Left hindlimb (tissue), 1 donor: ENCODE results near the gene P2RY8.
"Not testable (repeated sequence)": the region's sequence is repeated elsewhere in the genome, so short reads cannot be mapped to it uniquely, and the experiment has no call there.

ENCODE experiments used
- DNase-seq: peaks from one replicate; pipeline ENCODE4 v3.0.0-alpha.2; 2018

P2RY8 gene

DNA sequence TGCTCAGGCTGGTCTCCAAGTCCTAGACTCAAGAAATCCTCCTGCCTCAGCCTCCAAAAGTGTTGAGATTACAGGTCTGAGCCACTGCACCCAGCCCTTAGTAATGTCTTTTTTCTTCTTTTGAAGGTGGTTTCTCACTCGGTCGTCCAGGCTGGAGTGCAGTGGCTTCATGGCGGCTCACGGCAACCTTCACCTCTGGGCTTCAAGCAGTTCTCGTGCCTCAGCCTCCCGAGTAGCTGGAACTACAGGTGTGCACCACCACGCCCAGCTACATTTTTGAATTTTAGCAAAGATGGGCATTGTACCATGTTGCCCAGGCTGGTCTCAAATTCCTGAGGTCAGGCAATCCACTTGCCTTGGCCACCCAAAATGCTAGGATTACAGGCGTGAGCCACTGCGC is 52.0 kb downstream of the P2RY8 start:
- DNase-seq: no peak

DNA sequence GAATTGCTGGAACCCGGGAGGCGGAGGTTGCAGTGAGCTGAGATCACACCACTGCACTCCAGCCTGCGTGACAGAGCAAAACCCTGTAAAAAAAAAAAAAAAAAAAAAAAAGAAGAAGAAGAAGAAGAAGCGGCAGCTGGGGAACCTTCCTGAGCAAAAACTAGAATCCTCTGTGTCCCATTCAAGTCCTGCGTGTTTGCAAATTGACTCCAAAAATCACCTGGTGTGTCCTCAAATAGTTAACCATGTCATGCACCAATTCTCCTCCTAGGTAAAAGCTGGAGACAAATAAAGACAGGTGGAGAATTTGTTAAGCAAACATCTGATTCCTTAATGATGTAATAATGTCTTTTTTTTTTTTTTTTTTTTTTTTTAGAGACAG is 52.4 kb downstream of the P2RY8 start:
- DNase-seq: no peak

DNA sequence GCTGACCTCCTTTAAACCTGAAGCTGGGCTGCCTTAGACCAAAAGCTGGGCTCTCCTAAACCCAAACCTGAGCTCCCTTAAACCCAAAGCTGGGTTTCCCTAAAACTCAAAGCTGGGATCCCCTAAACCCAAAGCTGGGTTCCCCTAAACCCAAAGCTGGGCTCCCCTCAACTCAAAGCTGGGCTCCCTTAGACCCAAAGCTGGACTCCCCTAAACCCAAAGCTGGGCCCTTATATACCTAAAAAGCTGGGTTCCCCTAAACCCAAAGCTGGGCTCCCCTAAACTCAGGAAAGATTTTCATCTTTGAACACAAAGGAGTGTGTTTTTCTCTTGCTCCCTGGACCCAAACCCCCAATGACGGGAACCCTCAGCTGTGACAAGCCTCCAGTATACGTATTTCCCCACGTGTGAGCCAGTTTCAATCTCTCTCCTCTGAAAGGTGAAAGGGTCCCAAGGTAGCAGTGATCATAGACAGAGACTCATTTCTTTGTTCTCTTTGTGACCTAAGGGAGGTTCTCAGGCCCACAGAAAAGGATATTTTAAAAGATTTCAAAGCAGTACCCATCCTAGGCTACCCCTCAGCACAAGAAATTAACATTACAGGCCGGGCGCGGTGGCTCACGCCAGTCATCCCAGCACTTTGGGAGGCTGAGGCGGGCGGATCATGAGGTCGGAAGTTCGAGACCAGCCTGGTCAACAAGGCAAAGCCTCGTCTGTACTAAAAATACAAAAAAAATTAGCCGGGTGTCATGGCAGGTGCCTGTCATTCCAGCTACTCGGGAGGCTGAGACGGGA is 52.9 kb downstream of the P2RY8 start:
- no peak for DNase-seq

DNA sequence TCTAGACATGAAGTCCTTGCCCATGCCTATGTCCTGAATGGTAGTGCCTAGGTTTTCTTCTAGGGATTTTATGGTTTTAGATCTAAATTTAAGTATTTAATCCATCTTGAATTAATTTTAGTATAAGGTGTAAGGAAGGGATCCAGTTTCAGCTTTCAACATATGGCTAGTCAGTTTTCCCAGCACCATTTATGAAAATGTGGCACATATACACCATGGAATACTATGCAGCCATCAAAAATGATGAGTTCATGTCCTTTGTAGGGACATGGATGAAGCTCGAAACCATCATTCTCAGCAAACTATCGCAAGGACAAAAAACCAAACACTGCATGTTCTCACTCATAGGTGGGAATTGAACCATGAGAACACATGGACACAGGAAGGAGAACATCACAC is 54.5 kb downstream of the P2RY8 start:
- not testable (repeated sequence) for DNase-seq

DNA sequence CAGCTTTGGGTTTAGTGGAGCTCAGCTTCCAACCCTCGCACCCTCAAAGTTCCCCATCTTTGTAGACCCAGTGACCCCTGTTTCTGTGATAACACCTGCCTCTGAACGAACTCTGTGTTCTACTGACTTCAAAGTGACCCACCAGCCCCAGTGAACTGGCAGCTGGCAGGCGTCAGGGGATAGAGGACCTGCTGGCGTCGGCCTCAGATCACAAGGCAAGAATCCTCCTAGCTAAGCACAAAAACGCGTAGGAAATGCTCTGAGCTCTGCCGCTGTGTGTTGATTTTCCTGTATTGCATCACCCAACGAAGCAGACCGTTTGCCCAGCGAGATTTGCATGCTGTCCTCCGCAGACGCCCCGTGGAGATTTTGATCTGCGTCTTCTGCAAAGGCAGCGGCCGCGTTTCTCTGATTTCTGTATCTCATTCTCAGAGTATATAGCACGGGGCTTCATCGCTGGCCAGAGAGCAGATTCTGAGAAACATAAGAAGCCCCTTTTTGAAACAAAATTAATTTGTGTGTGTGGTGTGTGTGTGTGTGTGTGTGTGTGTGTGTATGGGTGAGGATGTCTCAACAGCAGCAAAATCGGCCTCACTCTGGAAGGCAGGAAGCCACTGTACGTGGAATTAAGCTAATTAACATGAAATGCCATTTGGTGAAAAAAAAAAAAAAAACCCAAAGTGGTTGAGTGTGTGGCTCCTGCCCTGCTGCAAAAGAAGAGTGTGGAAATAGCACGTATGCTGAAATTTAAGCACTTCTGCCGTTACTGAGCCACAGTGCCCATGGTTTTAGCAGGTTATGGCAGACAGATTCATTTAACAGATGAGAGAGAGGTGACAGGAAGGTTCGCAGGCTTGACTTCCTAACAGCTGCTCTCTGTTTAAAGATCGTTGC is 55.1 kb downstream of the P2RY8 start:
- no peak for DNase-seq

DNA sequence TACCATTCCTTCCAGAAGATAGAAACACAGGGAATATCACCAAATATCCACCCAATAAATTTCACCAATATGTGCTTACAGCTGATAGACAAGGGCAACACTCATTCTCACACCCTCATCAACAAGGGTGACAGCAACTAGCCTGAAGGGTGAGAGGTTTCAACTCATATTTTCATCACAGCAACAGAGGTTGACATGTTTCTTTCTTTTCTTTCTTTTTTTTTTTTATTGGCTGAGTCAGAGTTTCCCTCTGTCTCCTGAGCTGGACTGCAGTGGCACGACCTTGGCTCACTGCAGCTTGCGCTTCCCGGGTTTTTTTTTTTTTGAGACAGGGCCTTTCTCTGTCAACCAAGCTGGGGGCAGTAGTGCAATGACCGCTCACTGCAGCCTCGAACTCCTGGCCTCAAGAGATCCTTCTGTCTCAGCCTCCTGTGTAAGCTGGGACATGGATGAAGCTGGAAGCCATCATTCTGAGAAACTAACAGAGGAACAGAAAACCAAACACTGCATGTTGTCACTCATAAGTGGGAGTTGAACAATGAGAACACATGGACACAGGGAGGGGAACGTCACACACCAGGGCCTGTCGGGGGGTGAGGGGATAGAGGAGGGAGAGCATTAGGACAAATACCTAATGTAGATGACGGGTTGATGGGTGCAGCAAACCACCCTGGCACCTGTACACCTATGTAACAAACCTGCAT is 56.8 kb downstream of the P2RY8 start:
- no peak for DNase-seq

DNA sequence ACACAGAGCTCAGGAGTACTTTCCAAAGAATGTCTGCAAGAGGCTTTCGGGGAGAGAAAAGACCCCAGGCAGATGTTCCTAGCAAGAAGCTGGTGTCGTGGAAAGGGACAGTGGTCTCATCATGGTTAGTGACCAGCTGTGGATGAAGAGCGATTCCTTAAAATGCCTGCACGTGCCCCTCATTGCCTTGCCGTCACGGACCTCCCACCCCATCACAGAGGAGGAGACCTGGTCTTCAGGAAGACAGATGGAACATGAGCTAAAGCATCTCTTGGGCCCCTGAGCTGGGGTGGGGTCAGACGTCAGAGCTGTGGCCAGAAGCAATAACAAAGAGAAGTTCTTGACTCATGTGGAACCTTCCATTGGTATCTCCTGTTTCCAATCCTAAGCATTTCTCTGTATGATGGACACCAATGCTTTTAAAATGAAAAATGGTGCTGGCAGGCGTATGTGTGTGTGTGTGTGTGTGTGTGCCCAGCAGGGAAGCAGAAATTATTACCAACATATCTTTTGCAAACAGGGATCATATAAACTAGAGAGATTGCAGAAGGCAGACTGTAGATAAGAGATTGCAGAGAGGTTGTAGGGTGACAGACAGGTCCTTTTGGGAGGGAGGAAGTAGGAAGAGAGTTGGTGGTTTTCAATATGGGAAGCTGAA is 59.1 kb downstream of the P2RY8 start:
- no peak for DNase-seq

DNA sequence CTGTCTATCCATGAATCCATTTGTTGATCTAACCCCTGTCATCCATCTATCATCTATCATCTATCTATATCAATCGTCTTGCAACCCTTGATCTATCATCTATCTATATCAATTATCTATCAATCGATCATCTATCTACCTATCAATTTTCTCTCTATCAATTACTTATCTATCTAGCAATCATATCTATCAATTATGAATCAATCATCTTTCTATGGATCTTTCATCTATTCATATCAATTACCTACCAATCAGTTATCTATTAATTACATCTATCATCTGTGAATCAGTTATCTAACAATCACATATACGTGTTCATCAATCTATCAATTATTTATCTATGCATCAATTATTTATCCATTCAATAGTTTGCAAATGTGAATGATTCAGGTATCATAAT is 59.8 kb downstream of the P2RY8 start:
- DNase-seq: no peak

DNA sequence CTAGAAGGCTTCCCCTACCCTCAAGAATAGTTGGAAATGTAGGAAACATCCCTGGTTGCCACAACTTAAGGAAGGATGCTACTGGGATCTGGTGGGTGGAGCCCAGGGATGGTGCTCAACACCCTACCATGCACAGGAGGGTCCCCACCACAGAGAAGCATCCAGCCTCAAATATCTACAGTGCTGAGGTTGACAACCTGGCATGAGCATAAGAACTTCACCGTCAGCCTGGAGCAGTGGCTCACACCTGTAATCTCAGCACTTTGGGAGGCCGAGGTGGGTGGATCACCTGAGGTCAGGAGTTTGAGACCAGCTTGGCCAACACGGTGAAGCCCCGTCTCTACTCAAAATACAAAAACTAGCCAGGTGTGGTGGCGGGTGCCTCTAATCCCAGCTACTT is 60.3 kb downstream of the P2RY8 start:
- DNase-seq: no peak

DNA sequence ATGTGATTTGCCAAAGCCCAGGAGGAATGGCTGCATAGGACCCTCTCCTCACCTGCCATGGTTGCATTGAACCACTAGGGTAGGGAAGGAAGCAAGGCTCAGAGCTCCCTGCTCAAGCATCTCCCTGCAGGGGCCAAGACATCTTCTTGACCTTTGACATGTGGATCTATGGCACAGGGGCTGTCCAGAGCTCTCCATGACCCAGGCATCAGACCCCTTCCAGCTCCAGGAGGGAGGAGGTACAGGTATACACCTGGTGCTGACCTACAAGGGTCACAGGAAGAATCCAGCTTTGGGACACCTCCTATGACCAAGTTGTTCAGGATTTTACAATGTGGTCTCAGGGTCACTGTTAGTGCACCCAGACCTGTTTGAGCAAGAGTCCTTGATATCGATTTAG is 61.1 kb downstream of the P2RY8 start:
- DNase-seq: no peak

DNA sequence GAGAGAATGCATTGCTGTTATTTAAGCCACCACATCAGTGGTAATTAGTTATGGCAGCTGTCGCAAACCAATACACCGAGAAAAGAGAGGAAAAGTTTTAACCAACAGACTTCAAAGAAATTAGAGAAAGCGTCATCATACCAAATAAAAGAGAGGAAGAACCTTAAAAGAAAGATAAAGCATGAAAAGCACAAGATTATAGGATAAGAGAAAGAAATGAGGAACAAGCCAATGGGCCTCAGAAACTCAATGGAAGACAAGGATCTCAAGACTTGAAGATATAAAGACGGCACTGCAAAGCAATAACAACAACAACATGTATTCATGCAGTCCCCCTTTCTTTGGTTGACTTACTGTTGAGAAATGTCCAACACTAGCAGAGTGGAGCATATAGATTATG is 61.5 kb downstream of the P2RY8 start:
- no peak for DNase-seq

DNA sequence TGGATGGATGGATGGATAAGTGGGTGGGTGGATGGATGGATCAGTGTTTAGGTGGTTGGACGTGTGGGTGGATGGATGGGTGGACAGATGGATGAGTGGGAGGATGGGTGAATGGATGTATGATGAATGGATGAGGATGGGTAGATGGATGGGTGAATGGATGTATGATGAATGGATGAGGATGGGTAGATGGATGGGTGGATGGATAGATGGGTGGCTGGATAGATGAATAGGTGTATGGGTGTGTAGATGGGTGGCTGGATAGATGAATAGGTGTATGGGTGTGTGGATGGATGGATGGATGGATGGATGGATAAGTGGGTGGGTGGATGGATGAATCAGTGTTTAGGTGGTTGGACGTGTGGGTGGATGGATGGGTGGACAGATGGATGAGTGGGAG is 62.4 kb downstream of the P2RY8 start:
- not testable (repeated sequence) for DNase-seq

DNA sequence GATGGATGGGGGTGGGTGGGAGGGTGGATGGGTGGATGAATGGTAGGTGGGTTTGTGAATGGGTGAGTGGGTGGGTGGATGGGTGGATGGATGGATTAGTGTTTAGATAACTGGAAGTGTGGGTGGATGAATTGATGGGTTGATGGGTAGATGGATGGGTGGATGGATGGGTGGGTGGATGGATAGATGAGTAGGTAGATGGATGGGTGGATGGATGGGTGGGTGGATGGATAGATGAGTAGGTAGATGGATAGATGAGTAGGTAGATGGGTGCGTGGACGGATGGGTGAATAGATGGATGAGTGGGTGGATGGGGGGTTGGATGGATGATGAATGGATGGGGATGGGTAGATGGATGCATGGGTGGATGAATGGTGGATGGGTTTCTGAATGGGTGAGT is 64.0 kb downstream of the P2RY8 start:
- no peak for DNase-seq

DNA sequence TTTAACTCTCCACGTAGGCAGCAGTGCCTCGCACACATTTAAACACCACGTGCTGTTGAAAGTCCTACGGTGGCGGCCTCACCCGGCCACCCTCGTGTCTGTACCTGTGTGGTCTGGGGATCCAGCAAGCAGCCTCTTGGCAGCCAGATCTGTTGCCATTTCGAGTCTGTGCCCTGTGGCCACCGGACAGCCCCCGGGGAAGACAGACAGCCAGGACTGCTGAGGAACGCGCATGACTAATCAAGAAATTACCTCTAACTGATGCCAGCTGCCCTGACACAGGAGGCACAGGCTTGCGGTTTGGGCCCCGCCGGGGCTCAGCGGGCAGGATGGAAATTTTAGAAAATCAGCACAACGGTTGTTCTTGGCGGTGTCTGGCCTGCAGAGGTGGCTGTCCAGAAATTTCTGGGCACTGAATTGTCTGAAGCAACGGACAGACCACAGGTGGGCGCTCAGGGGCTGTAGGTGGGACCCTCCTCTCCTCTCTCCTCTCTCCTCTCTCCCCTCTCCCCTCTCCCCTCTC is 68.7 kb downstream of the P2RY8 start:
- no peak for DNase-seq

DNA sequence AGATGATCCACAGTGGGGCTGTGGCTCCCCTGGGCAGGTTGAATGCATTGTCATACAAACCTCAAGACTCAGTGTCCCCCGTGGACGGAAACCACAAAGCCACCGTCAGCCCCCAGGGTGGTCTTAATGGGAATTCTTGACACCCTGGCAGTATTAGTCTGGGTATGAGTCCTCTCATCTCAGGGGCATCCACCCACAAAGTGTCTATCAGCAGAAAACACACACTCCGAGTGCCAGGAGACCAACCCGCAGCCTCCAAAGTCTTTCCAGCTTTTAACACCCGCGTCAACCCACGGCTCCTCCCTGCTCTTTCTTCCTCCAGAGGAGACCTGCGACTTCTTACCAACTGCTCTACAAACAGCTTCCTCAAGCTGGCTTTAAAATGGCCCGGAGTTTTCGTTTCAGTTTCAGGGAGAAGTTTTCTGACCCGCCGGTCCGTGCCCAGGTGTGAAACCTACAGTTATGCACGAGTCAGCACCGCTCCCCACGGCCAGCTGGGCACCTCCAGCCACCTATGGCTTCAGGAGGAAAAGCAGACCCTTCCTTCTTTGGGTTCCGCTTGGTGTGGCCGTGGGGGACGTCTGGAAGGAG is 69.9 kb downstream of the P2RY8 start:
- DNase-seq: no peak

DNA sequence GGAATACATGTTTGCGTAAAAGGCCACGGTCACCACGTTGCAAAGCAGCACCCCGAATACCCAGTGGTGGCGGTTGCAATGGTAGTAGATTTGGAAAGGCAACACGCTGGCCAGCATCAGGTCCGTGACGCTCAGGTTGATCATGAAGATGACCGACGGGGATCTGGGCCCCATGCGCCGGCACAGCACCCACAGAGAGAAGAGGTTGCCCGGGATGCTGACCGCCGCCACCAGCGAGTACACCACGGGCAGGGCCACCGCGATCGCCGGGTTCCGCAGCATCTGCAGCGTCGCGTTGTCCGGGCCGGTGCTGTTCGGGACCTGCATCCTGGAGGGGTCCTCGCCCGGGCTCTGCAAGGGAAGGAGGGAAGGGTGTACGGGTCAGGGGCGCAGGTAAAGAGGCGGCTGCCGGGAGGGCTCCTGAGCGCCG is 70.7 kb downstream of the P2RY8 start:
- no peak for DNase-seq

DNA sequence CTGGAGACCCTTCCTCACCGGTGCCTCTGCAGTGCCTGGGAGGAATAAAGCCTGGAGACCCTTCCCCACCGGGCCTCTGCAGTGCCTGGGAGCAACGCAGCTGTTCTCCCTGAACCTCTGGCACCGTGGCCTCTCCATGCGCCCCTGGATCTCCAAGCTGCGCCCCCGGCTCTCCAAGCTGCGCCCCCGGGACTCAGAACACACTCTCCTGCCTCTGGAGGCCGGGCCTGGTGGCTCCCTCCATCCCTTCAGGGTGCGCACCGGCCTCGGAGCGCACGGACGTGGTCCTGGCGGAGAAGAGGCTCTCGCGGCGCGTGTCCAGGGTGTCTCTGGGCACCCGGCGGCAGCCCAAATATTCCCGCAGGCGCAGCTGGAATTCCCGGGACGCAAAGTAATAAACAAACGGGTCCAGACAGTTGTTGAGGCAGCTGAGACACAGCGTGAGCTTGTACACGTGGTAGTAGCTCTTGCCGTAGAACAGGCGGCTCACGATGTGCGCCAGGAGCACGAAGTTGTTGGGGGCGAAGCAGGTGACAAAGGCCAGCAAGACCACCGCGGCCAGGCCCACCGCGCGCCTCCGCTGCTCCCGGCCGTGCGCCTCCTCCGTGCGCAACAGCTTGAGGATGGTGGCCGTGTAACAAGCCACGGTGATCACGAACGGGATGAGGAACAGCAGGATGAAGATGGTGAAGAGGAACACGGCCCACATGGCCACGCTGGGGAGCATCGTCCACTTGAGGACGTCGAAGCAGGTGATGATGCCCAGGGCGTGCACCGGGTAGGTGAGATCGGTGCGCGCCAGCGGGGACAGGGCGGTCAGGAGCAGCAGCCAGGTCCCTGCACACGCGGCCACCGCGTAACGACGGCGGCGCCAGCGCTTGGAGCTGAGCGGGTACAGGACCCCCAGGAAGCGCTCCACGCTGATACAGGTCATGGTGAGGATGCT is 71.4 kb downstream of the P2RY8 start:
- DNase-seq: no peak

DNA sequence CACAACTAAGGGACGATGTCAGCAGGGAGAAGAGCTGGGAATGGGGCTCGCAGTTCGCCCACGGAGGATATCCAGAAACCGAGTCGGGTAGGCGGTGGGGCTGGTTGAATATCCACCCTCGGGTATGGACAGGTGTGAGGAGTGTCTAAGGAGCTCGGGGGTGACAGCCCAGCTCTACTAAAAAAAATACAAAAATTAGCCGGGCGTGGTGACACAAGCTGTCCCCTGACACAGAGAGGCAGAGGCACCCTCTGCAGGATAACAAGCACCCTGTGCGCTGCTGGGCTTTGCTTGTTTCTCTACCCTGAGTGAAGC is 72.1 kb downstream of the P2RY8 start:
- no peak for DNase-seq

DNA sequence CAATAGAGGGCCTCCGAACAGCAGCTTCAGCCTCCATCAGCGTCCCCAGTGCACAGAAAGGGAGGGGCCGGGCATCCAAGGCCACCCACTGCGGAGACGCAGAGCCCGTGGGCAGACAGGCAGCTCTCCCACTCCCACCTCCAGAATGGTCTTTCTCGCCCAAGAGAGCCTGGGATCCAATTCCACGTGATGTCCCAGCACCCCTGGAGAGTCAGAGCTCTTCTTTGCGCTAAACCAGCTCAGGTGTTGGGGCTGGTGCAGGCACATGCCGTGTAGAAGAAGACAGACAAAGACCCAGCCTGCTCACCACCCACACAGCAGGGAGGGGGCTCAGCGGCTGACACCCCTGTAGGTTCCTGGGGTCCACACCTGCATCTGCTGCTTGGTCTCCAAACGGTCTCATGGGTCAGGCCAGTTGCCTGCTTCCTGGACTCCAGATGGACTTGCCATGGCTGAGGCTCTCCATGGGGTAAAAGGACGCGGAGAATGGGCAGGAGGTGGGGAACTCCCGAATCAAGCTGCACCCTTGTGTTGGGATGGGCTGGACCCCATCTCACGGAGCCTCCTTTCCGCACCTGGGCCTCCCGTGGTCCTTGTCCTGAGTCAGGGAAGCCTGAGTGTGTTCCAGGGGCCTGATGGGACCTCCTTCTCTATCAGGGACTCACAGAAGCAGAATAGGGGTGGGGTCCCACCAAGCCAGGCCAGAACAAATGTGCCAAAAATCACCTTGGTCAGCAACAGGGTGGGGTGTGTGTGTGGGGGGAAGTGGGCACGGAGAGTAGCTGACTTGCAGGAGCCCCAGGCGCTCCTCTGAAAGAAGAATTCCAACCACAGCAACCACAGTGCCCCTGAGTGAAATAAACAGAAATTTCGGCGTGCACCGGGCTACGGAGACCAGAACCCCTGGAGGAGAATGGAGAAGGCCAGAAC is 72.7 kb downstream of the P2RY8 start:
- no peak for DNase-seq

DNA sequence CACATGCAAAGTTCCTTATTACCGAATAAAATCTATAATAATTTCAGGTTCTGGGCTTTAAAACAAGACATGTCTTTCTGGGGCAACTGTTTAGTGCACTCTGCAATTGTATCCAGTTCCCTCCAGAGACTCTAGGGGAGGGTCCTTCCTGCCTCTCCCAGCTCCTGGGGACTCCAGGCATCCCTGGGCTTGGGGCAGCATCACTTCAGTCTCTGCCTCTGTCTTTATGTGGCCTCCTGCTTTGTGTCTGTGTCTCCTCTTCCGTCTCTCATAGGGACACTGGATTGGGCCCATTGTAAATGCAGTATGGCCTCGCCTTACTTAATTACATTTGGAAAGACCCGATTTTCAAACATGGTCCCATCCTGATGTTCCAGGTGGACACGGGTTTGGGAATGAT is 73.4 kb downstream of the P2RY8 start:
- DNase-seq: no peak
